H1 (cell line): Measurements from ENCODE around the gene ATP7B. TPM values are rescaled to one million over a fixed set of nuclear protein-coding genes. Genes with fewer than 3 reads are reported as not detected.

ENCODE experiments used
- CTCF ChIA-PET: fragments of 300-600 bp; sonication (Branson Sonifier 250); formaldehyde crosslinking; loops from one replicate; lab custom pipeline; 2021; ENCODE audit not compliant: partially characterized antibody; lab: Charles Lee
- POLR2A ChIA-PET: fragments of 300-600 bp; sonication (Branson Sonifier 250); formaldehyde crosslinking; loops from one replicate; lab custom pipeline; 2021; ENCODE audit warnings: inconsistent platforms; ENCODE audit not compliant: partially characterized antibody; lab: Charles Lee
- DNase-seq, 2 experiments: peaks; one replicate each; pipeline versions ENCODE4 v3.0.0 to v3.0.0-alpha.2; 2010 to 2022; ENCODE audit warnings: low spot score in 2 of 2, low read depth in 1 of 2, mixed read lengths in 1 of 2
- FAIRE-seq: peaks from 2 replicates; lab custom pipeline; 2011; peaks lifted over from hg19 to GRCh38; lab: Jason Lieb, UNC
- H2AFZ ChIP-seq: 2 replicates; pipeline ENCODE4 v1.8.1; 2012; ENCODE audit warnings: low read length, inconsistent platforms
- H2AK5ac ChIP-seq: 2 replicates; pipeline ENCODE4 v1.6.1; 2013; ENCODE audit warnings: low read depth, low read length
- H2BK120ac ChIP-seq: replicated peaks from 2 replicates; pipeline ENCODE3; 2013; ENCODE audit warnings: low read depth, low read length, inconsistent platforms
- H2BK12ac ChIP-seq: 2 replicates; pipeline ENCODE4 v1.6.1; 2013; ENCODE audit warnings: low read depth, low read length
- H2BK15ac ChIP-seq: 2 replicates; pipeline ENCODE4 v1.6.1; 2013; ENCODE audit warnings: low read length
- H2BK20ac ChIP-seq: 2 replicates; pipeline ENCODE4 v1.6.1; 2013; ENCODE audit warnings: low read length
- H2BK5ac ChIP-seq: 2 replicates; pipeline ENCODE4 v1.6.1; 2013; ENCODE audit warnings: low read depth, low read length
- H3K14ac ChIP-seq: 2 replicates; pipeline ENCODE4 v1.6.1; 2013; ENCODE audit warnings: inconsistent platforms; ENCODE audit not compliant: insufficient read length
- H3K18ac ChIP-seq: 2 replicates; pipeline ENCODE4 v1.6.1; 2013; ENCODE audit warnings: low read length; ENCODE audit errors: extremely low read depth
- H3K23ac ChIP-seq: 2 replicates; pipeline ENCODE4 v1.6.1; 2013; ENCODE audit warnings: inconsistent platforms; ENCODE audit not compliant: insufficient read length
- H3K23me2 ChIP-seq: 2 replicates; pipeline ENCODE4 v1.6.1; 2013; ENCODE audit warnings: low read depth, low read length
- H3K27ac ChIP-seq: 2 replicates; pipeline ENCODE4 v1.6.1; 2011; ENCODE audit warnings: low read depth, low read length, inconsistent platforms
- H3K27me3 ChIP-seq, 4 experiments: replicated peaks in 1 of 4; 1 replicate in 1 of 4; 2 replicates in 3 of 4; pipeline versions ENCODE4 v1.6.1 to v1.8.1; 2011 to 2013; ENCODE audit warnings: low read length in 3 of 4, mild to moderate bottlenecking in 3 of 4, inconsistent platforms in 2 of 4, mixed read lengths in 2 of 4, moderate library complexity in 1 of 4; ENCODE audit not compliant: control insufficient read depth in 3 of 4, insufficient read depth in 3 of 4; ENCODE audit errors: extremely low read depth in 1 of 4
- H3K36me3 ChIP-seq, 4 experiments: 2 replicates each; pipeline versions ENCODE4 v1.6.1 to v1.8.1; 2011 to 2013; ENCODE audit warnings: mild to moderate bottlenecking in 4 of 4, low read length in 3 of 4, moderate library complexity in 2 of 4, control low read depth in 1 of 4, inconsistent platforms in 1 of 4; ENCODE audit not compliant: insufficient read depth in 4 of 4, control insufficient read depth in 2 of 4
- H3K4ac ChIP-seq: replicated peaks from 2 replicates; pipeline ENCODE3; 2013; ENCODE audit warnings: low read length, low read depth, mixed read lengths, inconsistent platforms; ENCODE audit not compliant: insufficient read length
- H3K4me1 ChIP-seq, 4 experiments: replicated peaks in 1 of 4; 1 replicate in 1 of 4; 2 replicates in 3 of 4; pipeline versions ENCODE4 v1.6.1 to v1.8.1; 2011 to 2013; ENCODE audit warnings: low read length in 3 of 4, inconsistent platforms in 2 of 4, mixed read lengths in 1 of 4; ENCODE audit not compliant: insufficient read depth in 4 of 4, control insufficient read depth in 3 of 4
- H3K4me2 ChIP-seq, 2 experiments: 2 replicates each; pipeline versions ENCODE4 v1.6.1 to v1.8.1; 2011 to 2013; ENCODE audit warnings: low read depth in 2 of 2, low read length in 2 of 2, control low read depth in 1 of 2, inconsistent platforms in 1 of 2, mild to moderate bottlenecking in 1 of 2; ENCODE audit not compliant: insufficient read depth in 1 of 2
- H3K4me3 ChIP-seq, 4 experiments: fragments of 200-600, 300-600 bp in 1 of 4; sonication (generic), shearing (Covaris generic), sonication (Bioruptor Twin) in 1 of 4; 2 replicates each; pipeline versions ENCODE4 v1.5.1 to v1.8.1; 2011 to 2016; ENCODE audit warnings: low read length in 4 of 4, low read depth in 3 of 4, control low read depth in 2 of 4, inconsistent platforms in 2 of 4, mild to moderate bottlenecking in 2 of 4, mixed read lengths in 1 of 4, moderate library complexity in 1 of 4; ENCODE audit not compliant: insufficient read depth in 2 of 4; ENCODE audit errors: extremely low read depth in 1 of 4
- H3K56ac ChIP-seq: replicated peaks from 2 replicates; pipeline ENCODE3; 2013; ENCODE audit warnings: low read depth, mild to moderate bottlenecking, mixed read lengths, low read length, inconsistent platforms; ENCODE audit not compliant: insufficient read length
- H3K79me1 ChIP-seq: 2 replicates; pipeline ENCODE4 v1.6.1; 2013; ENCODE audit warnings: low read depth, low read length, control low read depth
- H3K79me2 ChIP-seq, 2 experiments: 2 replicates each; pipeline versions ENCODE4 v1.6.1 to v1.8.1; 2012 to 2013; ENCODE audit warnings: low read length in 2 of 2, mild to moderate bottlenecking in 2 of 2, inconsistent platforms in 1 of 2; ENCODE audit not compliant: insufficient read depth in 2 of 2, control insufficient read depth in 1 of 2
- H3K9ac ChIP-seq, 4 experiments: replicated peaks in 1 of 4; 1 replicate in 1 of 4; 2 replicates in 3 of 4; pipeline versions ENCODE4 v1.6.1 to v1.8.1; 2011 to 2013; ENCODE audit warnings: low read depth in 3 of 4, low read length in 3 of 4, control low read depth in 2 of 4, mild to moderate bottlenecking in 2 of 4, moderate library complexity in 2 of 4, inconsistent platforms in 1 of 4; ENCODE audit errors: extremely low read depth in 1 of 4
- H3K9me3 ChIP-seq, 2 experiments: 2 replicates each; pipeline versions ENCODE4 v1.6.1 to v1.8.1; 2012 to 2013; ENCODE audit warnings: mild to moderate bottlenecking in 2 of 2, moderate library complexity in 2 of 2, control low read depth in 1 of 2, inconsistent platforms in 1 of 2, low read depth in 1 of 2, low read length in 1 of 2, mixed read lengths in 1 of 2; ENCODE audit not compliant: insufficient read depth in 2 of 2
- H4K20me1 ChIP-seq, 2 experiments: replicated peaks in 1 of 2; 2 replicates each; pipeline versions ENCODE3 to v1.8.1; 2011 to 2013; ENCODE audit warnings: inconsistent platforms in 2 of 2, low read length in 2 of 2, mild to moderate bottlenecking in 1 of 2; ENCODE audit not compliant: insufficient read depth in 2 of 2, control insufficient read depth in 1 of 2
- H4K5ac ChIP-seq: 2 replicates; pipeline ENCODE4 v1.6.1; 2013; ENCODE audit warnings: low read length, low read depth, mixed read lengths, inconsistent platforms; ENCODE audit not compliant: insufficient read length
- H4K8ac ChIP-seq: 2 replicates; pipeline ENCODE4 v1.8.0; 2013; ENCODE audit warnings: mild to moderate bottlenecking, moderate library complexity, low read length, inconsistent platforms; ENCODE audit not compliant: insufficient read depth; ENCODE audit errors: extremely low read depth
- H4K91ac ChIP-seq: replicated peaks from 2 replicates; pipeline ENCODE3; 2013; ENCODE audit warnings: low read length, mixed read lengths, inconsistent platforms; ENCODE audit not compliant: insufficient read length
- BCL11A ChIP-seq, 2 experiments: IDR thresholded peaks; one replicate each; pipeline ENCODE4 v1.6.1; 2011; ENCODE audit warnings: low read depth in 2 of 2, low read length in 2 of 2, mild to moderate bottlenecking in 2 of 2
- BRCA1 ChIP-seq: IDR thresholded peaks from 2 replicates; pipeline ENCODE4 v1.6.1; 2012; ENCODE audit warnings: low read depth, low read length, improper control_type of control experiment
- CBX8 ChIP-seq: fragments of 300-800, 300-1000 bp; sonication (generic); IDR thresholded peaks from 2 replicates; pipeline ENCODE4 v1.7.1; 2016; ENCODE audit warnings: low read depth, low read length, borderline replicate concordance
- CHD1 ChIP-seq: IDR thresholded peaks from 2 replicates; pipeline ENCODE4 v1.6.1; 2012; ENCODE audit warnings: low read depth, low read length, improper control_type of control experiment
- CHD2 ChIP-seq: IDR thresholded peaks from 2 replicates; pipeline ENCODE4 v1.6.1; 2012; ENCODE audit warnings: low read length, improper control_type of control experiment
- CTBP2 ChIP-seq: IDR thresholded peaks from 2 replicates; pipeline ENCODE4 v1.7.0; 2011; ENCODE audit warnings: borderline replicate concordance, mild to moderate bottlenecking, moderate library complexity, mixed read lengths, low read length; ENCODE audit not compliant: insufficient read depth, insufficient read length
- HDAC2 ChIP-seq, 2 experiments: fragments of 300-600 bp in 1 of 2; sonication (generic) in 1 of 2; IDR thresholded peaks; 2 replicates each; pipeline ENCODE4 v1.6.1; 2011 to 2012; ENCODE audit warnings: low read depth in 2 of 2, low read length in 2 of 2, mild to moderate bottlenecking in 2 of 2, moderate library complexity in 2 of 2, borderline replicate concordance in 1 of 2, inconsistent platforms in 1 of 2
- POLR2AphosphoS5 ChIP-seq: IDR thresholded peaks from 2 replicates; pipeline ENCODE4 v1.6.1; 2011; ENCODE audit warnings: low read depth, low read length
- TAF7 ChIP-seq: optimal IDR thresholded peaks from 2 replicates; pipeline ENCODE3; 2011; ENCODE audit warnings: low read depth, mild to moderate bottlenecking, inconsistent platforms, low read length, moderate library complexity, borderline replicate concordance
- TEAD4 ChIP-seq: IDR thresholded peaks from 2 replicates; pipeline ENCODE4 v1.6.1; 2012; ENCODE audit warnings: low read depth, low read length, inconsistent platforms, mixed read lengths
- polyA plus RNA-seq, 7 experiments: library from polyadenylated mRNA; depleted of rRNA in 3 of 7; stranded (reverse) in 5 of 7; unstranded in 2 of 7; fragments of >200 nt in 5 of 7; fragments of 200-250 nt in 2 of 7; gene quantifications; 1 replicate in 5 of 7; 2 replicates in 1 of 7; 4 replicates in 1 of 7; pipeline versions ENCODE4 v1.2.1 to v1.2.3, GENCODE V29; 2011 to 2013; ENCODE audit warnings: missing spikeins in 2 of 7, mixed read lengths in 2 of 7
- total RNA-seq: library from RNA; stranded (reverse); fragmentation: NEBNext Ultra II Directional; extraction: Animal tissue kit (Norgen Biotek cat#: 25700); gene quantifications from 2 replicates; pipeline ENCODE4 v1.2.1, GENCODE V29; 2021
- TF ChIP-seq, protein P1 (sequence below), 3 experiments: IDR thresholded peaks; 1 replicate in 2 of 3; 2 replicates in 1 of 3; pipeline versions ENCODE4 v1.5.1 to v1.6.1; 2011; ENCODE audit warnings: low read length in 3 of 3, mild to moderate bottlenecking in 3 of 3, inconsistent platforms in 2 of 3, low read depth in 1 of 3, moderate library complexity in 1 of 3; ENCODE audit not compliant: insufficient read depth in 1 of 3; ENCODE audit errors: control extremely low read depth in 1 of 3

Gene ATP7B
- total and polyA plus RNA-seq, 2 of the 8 experiments (the other 6 are each of a cell fraction or from before 2014, with no cell fraction given) = 4.1 to 9.2 TPM

DNA sequence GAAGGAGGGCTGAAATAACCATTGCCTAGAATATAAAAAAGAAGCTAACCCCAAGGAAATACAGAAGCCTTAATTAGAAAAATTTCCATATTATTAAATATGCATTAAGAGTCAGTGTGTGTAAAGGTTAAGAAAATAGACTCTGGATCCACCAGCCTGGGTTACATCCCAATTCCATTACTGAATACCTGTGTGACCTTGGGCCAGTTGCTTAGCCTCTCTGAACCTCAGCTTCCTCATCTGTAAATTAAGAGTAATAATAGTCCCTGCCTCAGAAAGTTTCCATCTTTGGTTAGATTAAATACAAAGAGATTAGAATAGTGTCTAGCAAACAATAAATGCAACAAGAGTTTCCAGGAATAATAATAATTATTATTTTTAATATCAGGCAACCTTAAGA, 54.5 kb downstream of the ATP7B start:
- no peak overlapping the region for H3K4ac ChIP-seq
- H3K9me3 ChIP-seq = no peaks in the 10 kb centered on the region
- FAIRE-seq (no peak), DNase-seq (no peak)
- H3K79me1 ChIP-seq = no peaks in the 10 kb centered on the region
- H3K36me3 ChIP-seq = no peaks in the 10 kb centered on the region
- no peak overlapping the region for H2BK5ac ChIP-seq
- CTCF ChIA-PET = interaction anchor here (0.6 to 1.6 kb wide), 6 partner anchors 21 to 171 kb away, joined by 3 to 8 read pairs (median 4); no protein-coding TSS in a partner anchor
- no peak overlapping the region for H3K56ac ChIP-seq
- H3K9ac ChIP-seq = no peak overlapping the region
- H2BK20ac ChIP-seq = no peak overlapping the region
- H4K91ac ChIP-seq = no peak overlapping the region
- H2AK5ac ChIP-seq = no peak overlapping the region
- TF ChIP-seq POLR2AphosphoS5 = no peak
- no peak for TF ChIP-seq BRCA1
- no peak for TF ChIP-seq CHD1
- TF ChIP-seq CHD2 = no peak
- TF ChIP-seq TAF7 = no peak
- TF ChIP-seq, protein P1, sequence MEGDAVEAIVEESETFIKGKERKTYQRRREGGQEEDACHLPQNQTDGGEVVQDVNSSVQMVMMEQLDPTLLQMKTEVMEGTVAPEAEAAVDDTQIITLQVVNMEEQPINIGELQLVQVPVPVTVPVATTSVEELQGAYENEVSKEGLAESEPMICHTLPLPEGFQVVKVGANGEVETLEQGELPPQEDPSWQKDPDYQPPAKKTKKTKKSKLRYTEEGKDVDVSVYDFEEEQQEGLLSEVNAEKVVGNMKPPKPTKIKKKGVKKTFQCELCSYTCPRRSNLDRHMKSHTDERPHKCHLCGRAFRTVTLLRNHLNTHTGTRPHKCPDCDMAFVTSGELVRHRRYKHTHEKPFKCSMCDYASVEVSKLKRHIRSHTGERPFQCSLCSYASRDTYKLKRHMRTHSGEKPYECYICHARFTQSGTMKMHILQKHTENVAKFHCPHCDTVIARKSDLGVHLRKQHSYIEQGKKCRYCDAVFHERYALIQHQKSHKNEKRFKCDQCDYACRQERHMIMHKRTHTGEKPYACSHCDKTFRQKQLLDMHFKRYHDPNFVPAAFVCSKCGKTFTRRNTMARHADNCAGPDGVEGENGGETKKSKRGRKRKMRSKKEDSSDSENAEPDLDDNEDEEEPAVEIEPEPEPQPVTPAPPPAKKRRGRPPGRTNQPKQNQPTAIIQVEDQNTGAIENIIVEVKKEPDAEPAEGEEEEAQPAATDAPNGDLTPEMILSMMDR (IDR thresholded peaks at IDR 0.05; ENCODE audit: control extremely low read depth in 1 of 3, insufficient read depth in 1 of 3, low read depth in 1 of 3, low read length in 3 of 3) = no peak
- no peak for TF ChIP-seq HDAC2 (IDR thresholded peaks at IDR 0.05; ENCODE audit: borderline replicate concordance in 1 of 2, low read depth in 2 of 2, low read length in 2 of 2)
- no peak for TF ChIP-seq BCL11A (IDR thresholded peaks at IDR 0.05; ENCODE audit: low read depth in 2 of 2, low read length in 2 of 2)
- TF ChIP-seq TEAD4 = no peak
- TF ChIP-seq CTBP2 = no peak
- no peak for TF ChIP-seq CBX8
- no peaks in the 10 kb centered on the region for H3K4me1 ChIP-seq
- no peak overlapping the region for H2AFZ ChIP-seq
- H3K18ac ChIP-seq = no peak overlapping the region
- H3K4me2 ChIP-seq = no peak overlapping the region
- no peaks in the 10 kb centered on the region for H3K79me2 ChIP-seq
- H3K14ac ChIP-seq = no peak overlapping the region
- H2BK120ac ChIP-seq = no peak overlapping the region
- no peak overlapping the region for H2BK12ac ChIP-seq
- no peak overlapping the region for H3K4me3 ChIP-seq
- H2BK15ac ChIP-seq = no peak overlapping the region
- H4K8ac ChIP-seq = no peak overlapping the region
- no peak overlapping the region for H3K23ac ChIP-seq
- no peaks in the 10 kb centered on the region for H3K27me3 ChIP-seq
- H3K23me2 ChIP-seq = no peaks in the 10 kb centered on the region
- H4K20me1 ChIP-seq = peaks cover 0 to 2% of the 10 kb centered on the region in 2 experiments
- H3K27ac ChIP-seq = no peak overlapping the region
- no peak overlapping the region for H4K5ac ChIP-seq
- POLR2A ChIA-PET = no interaction called here
